OCI-LY3 (cell line): Measurements from ENCODE around the gene F8.

ENCODE experiments used
- EZH2phosphoT487 ChIP-seq: fragments of 200-600 bp; shearing (Covaris generic); IDR thresholded peaks from 2 replicates; pipeline ENCODE4 v1.6.1; 2018; ENCODE audit warnings: antibody characterized with exemption, mixed run types, low read depth
- TF ChIP-seq, protein P1 (sequence below): fragments of 200-600, 300-600 bp; sonication (generic); IDR thresholded peaks from 2 replicates; pipeline ENCODE4 v1.5.1; 2014; ENCODE audit warnings: antibody characterized with exemption, low read length, low read depth

GRCh38 chrX:154799556-154800348 is 222.8 kb downstream of the F8 start:
- TF ChIP-seq, protein P1, sequence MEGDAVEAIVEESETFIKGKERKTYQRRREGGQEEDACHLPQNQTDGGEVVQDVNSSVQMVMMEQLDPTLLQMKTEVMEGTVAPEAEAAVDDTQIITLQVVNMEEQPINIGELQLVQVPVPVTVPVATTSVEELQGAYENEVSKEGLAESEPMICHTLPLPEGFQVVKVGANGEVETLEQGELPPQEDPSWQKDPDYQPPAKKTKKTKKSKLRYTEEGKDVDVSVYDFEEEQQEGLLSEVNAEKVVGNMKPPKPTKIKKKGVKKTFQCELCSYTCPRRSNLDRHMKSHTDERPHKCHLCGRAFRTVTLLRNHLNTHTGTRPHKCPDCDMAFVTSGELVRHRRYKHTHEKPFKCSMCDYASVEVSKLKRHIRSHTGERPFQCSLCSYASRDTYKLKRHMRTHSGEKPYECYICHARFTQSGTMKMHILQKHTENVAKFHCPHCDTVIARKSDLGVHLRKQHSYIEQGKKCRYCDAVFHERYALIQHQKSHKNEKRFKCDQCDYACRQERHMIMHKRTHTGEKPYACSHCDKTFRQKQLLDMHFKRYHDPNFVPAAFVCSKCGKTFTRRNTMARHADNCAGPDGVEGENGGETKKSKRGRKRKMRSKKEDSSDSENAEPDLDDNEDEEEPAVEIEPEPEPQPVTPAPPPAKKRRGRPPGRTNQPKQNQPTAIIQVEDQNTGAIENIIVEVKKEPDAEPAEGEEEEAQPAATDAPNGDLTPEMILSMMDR, result no peak
- TF ChIP-seq EZH2phosphoT487, result no peak
